K562 (cell line): ENCODE data around the gene NDUFAF2. TPM values are rescaled to one million over a fixed set of nuclear protein-coding genes. Genes with fewer than 3 reads are reported as not detected.

Experiments used
- CEBPB ChIP-seq: fragments of 450-650 bp; IDR thresholded peaks from 2 replicates; pipeline ENCODE4 v1.6.1; 2016; ENCODE audit warnings: missing genetic modification characterization, missing compliant biosample characterization
- ETS1 ChIP-seq: conservative IDR thresholded peaks from 2 replicates; pipeline ENCODE4 v1.6.1; 2011; ENCODE audit warnings: low read depth, mild to moderate bottlenecking, low read length; ENCODE audit not compliant: control insufficient read depth
- GTF2B ChIP-seq: IDR thresholded peaks from 2 replicates; pipeline ENCODE4 v1.6.1; 2011; ENCODE audit not compliant: insufficient read length; ENCODE audit errors: extremely low read depth
- IFI16 ChIP-seq: fragments of 250-450 bp; sonication (Bioruptor Pico); IDR thresholded peaks from 2 replicates; pipeline ENCODE4 v2.1.2; 2022; ENCODE audit warnings: mild to moderate bottlenecking, inconsistent platforms
- JUN ChIP-seq, 2 experiments: sonication (generic) in 1 of 2; formaldehyde crosslinking in 1 of 2; IDR thresholded peaks; 2 replicates each; pipeline versions ENCODE4 v1.6.1 to v1.8.0; 2012 to 2022; ENCODE audit warnings: borderline replicate concordance in 2 of 2, mild to moderate bottlenecking in 2 of 2, improper control_type of control experiment in 1 of 2, low read depth in 1 of 2, low read length in 1 of 2, missing genetic modification reagents in 1 of 2
- KLF16 ChIP-seq: IDR thresholded peaks from 2 replicates; pipeline ENCODE4 v1.6.1; 2016; ENCODE audit warnings: antibody characterized with exemption
- MXI1 ChIP-seq: IDR thresholded peaks from 2 replicates; pipeline ENCODE4 v1.6.1; 2011; ENCODE audit warnings: low read depth, mild to moderate bottlenecking, improper control_type of control experiment, low read length
- PRDM10 ChIP-seq: fragments of 450-650 bp; IDR thresholded peaks from 2 replicates; pipeline ENCODE4 v1.6.1; 2018; ENCODE audit not compliant: partially characterized antibody
- RBM22 ChIP-seq: fragments of 200-400 bp; formaldehyde crosslinking; IDR thresholded peaks from 2 replicates; pipeline ENCODE4 v1.6.1; 2018; ENCODE audit warnings: low read length, low read depth; ENCODE audit not compliant: poor library complexity, severe bottlenecking
- TCF7 ChIP-seq: sonication (generic); IDR thresholded peaks from 2 replicates; pipeline ENCODE4 v1.6.1; 2016; ENCODE audit warnings: antibody characterized with exemption, borderline replicate concordance
- TGIF2 ChIP-seq: sonication (generic); formaldehyde crosslinking; IDR thresholded peaks from 2 replicates; pipeline ENCODE4 v1.8.1; 2022; ENCODE audit warnings: mild to moderate bottlenecking, missing genetic modification reagents, moderate library complexity
- YBX1 ChIP-seq: fragments of 450-650 bp; IDR thresholded peaks from 2 replicates; pipeline ENCODE4 v1.7.1; 2016; ENCODE audit warnings: mild to moderate bottlenecking
- ZBTB34 ChIP-seq: fragments of 250-450 bp; sonication (Bioruptor Pico); IDR thresholded peaks from 2 replicates; pipeline ENCODE4 v1.8.0; 2021; ENCODE audit warnings: mild to moderate bottlenecking, moderate library complexity
- ZBTB8A ChIP-seq: fragments of 450-650 bp; IDR thresholded peaks from 2 replicates; pipeline ENCODE4 v1.6.1; 2018; ENCODE audit warnings: mild to moderate bottlenecking, moderate library complexity; ENCODE audit not compliant: partially characterized antibody
- ZNF217 ChIP-seq: sonication (generic); formaldehyde crosslinking; IDR thresholded peaks from 2 replicates; pipeline ENCODE4 v1.8.0; 2022; ENCODE audit warnings: mild to moderate bottlenecking, missing genetic modification reagents
- ZNF398 ChIP-seq: fragments of 250-450 bp; sonication (Bioruptor Pico); IDR thresholded peaks from 2 replicates; pipeline ENCODE4 v1.8.0; 2021; ENCODE audit warnings: moderate library complexity, mild to moderate bottlenecking, inconsistent platforms
- ZNF583 ChIP-seq: fragments of 250-450 bp; sonication (Bioruptor Pico); IDR thresholded peaks from 2 replicates; pipeline ENCODE4 v1.4.0; 2020
- ZNF586 ChIP-seq: fragments of 450-650 bp; formaldehyde crosslinking; conservative IDR thresholded peaks from 2 replicates; pipeline ENCODE4 v1.4.0; 2020; ENCODE audit warnings: mild to moderate bottlenecking, moderate library complexity
- polyA plus RNA-seq, 8 experiments: library from polyadenylated mRNA; depleted of rRNA in 4 of 8; stranded (reverse) in 5 of 8; unstranded in 3 of 8; fragments of >200 nt; fragmentation: Nextera tagmentation in 2 of 8; fragmentation: Illumina TruSeq in 1 of 8; extraction: Ambion mirVana in 2 of 8; extraction: Trizol in 1 of 8; gene quantifications; 2 replicates each; pipeline versions ENCODE4 v1.2.1 to v1.2.3, GENCODE V29; 2011 to 2014; ENCODE audit warnings: inconsistent platforms in 1 of 8, missing spikeins in 1 of 8
- total RNA-seq, 7 experiments: library from RNA; depleted of rRNA in 6 of 7; stranded (reverse); fragments of >200 nt in 6 of 7; fragmentation: Illumina TruSeq in 2 of 7; extraction: Trizol in 2 of 7; gene quantifications; 2 replicates each; pipeline versions ENCODE4 v1.2.1 to v1.2.3, GENCODE V29; 2011 to 2021; ENCODE audit warnings: low replicate concordance in 1 of 7

NDUFAF2 gene
- total and polyA plus RNA-seq, 9 of the 15 experiments (the other 6 are each of a cell fraction or from before 2014, with no cell fraction given): 56.0 to 155 (median 95.9) TPM

GRCh38 chr5:61162010-61162831, 217.2 kb downstream of the NDUFAF2 start, which contains the start of gene SMIM15 (continued):
- TF ChIP-seq JUN (IDR thresholded peaks at IDR 0.05; ENCODE audit: borderline replicate concordance, low read depth, low read length) (no peak), JUN (CRISPR knock-in tag; IDR thresholded peaks at IDR 0.05; ENCODE audit: borderline replicate concordance) (no peak), ZBTB8A (no peak), IFI16 (no peak), TCF7 (no peak), ZNF217 (CRISPR knock-in tag) (no peak), RBM22 (peak; percentile 80), PRDM10 (no peak), TGIF2 (CRISPR knock-in tag) (no peak), ETS1 (no peak; the same call in 1 of the 2 replicates), MXI1 (0 out of 2 replicates have a peak, but pooled peaks have one; percentile 30), KLF16 (no peak), GTF2B (no peak), ZBTB34 (CRISPR knock-in tag) (no peak), ZNF583 (CRISPR knock-in tag) (no peak), ZNF398 (CRISPR knock-in tag) (no peak), ZNF586 (no peak), CEBPB (tag) (no peak), YBX1 (no peak)
